NB4 (cell line): ENCODE measurements around the gene PCDHB6.
"Not testable (repeated sequence)": the region's sequence is repeated elsewhere in the genome, so short reads cannot be mapped to it uniquely, and the experiment has no call there.

Experiments
- CTCF ChIP-seq: IDR thresholded peaks from one replicate; pipeline ENCODE4 v1.5.1; 2012; ENCODE audit warnings: low read depth, low read length
- MAX ChIP-seq: IDR thresholded peaks from 2 replicates; pipeline ENCODE4 v1.6.1; 2011; ENCODE audit warnings: low read depth, low read length

- not testable (repeated sequence) for TF ChIP-seq CTCF, MAX
Observed at GRCh38 chr5:141152096-141152495, 2.2 kb downstream of the PCDHB6 start.
